ENCODE measurements around the gene GOLIM4.

DNA sequence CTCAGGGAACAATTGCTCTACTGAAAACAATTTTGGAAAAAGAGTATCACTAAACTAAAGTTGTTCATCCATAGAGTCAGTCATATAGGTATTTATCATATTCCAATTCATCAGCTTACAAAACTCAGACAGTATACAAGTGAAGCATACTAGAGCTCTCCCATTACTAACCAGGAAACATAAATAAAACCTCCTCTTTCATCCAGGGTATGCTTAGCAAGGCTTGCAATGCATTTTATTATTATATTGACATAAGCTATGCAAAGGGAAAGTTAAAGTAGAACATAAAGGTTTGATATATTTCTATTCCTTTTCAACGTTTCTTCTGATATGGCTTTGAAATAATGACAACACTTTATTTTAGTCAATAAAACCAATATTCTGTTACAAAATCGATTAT, 106.7 kb downstream of the GOLIM4 start:
- TF ChIP-seq, protein P1, sequence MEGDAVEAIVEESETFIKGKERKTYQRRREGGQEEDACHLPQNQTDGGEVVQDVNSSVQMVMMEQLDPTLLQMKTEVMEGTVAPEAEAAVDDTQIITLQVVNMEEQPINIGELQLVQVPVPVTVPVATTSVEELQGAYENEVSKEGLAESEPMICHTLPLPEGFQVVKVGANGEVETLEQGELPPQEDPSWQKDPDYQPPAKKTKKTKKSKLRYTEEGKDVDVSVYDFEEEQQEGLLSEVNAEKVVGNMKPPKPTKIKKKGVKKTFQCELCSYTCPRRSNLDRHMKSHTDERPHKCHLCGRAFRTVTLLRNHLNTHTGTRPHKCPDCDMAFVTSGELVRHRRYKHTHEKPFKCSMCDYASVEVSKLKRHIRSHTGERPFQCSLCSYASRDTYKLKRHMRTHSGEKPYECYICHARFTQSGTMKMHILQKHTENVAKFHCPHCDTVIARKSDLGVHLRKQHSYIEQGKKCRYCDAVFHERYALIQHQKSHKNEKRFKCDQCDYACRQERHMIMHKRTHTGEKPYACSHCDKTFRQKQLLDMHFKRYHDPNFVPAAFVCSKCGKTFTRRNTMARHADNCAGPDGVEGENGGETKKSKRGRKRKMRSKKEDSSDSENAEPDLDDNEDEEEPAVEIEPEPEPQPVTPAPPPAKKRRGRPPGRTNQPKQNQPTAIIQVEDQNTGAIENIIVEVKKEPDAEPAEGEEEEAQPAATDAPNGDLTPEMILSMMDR (conservative IDR thresholded peaks at IDR 0.05 in 1 of 2, IDR thresholded peaks at IDR 0.05 in 1 of 2; ENCODE audit: low read depth in 1 of 2, low read length in 2 of 2): no peak
- no peak for TF ChIP-seq EZH2 (IDR thresholded peaks at IDR 0.05; ENCODE audit: low read length, missing control alignments)
